Measurements from ENCODE around the gene GSG1.

DNA sequence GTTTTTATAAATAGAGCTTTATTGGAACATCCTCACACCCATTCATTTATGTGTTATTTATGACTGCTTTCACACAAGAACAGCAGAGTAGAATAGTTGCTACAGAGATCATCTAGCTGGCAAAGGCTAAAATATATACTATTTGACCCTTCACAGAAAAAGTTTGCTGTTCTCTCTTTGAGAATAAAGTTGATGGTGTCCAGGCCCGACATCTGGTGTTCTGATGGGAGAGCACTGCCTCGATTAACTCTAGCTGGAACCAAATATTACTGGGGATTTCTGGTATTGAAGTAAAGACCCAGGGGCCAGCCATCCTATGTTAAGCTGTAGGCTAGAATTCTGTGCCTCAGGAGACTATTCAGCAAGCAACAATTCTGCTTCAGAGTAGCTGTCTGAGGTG is 37.5 kb downstream of the GSG1 start:
- TF ChIP-seq, protein P1, sequence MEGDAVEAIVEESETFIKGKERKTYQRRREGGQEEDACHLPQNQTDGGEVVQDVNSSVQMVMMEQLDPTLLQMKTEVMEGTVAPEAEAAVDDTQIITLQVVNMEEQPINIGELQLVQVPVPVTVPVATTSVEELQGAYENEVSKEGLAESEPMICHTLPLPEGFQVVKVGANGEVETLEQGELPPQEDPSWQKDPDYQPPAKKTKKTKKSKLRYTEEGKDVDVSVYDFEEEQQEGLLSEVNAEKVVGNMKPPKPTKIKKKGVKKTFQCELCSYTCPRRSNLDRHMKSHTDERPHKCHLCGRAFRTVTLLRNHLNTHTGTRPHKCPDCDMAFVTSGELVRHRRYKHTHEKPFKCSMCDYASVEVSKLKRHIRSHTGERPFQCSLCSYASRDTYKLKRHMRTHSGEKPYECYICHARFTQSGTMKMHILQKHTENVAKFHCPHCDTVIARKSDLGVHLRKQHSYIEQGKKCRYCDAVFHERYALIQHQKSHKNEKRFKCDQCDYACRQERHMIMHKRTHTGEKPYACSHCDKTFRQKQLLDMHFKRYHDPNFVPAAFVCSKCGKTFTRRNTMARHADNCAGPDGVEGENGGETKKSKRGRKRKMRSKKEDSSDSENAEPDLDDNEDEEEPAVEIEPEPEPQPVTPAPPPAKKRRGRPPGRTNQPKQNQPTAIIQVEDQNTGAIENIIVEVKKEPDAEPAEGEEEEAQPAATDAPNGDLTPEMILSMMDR (IDR thresholded peaks at IDR 0.05; ENCODE audit: control extremely low read depth in 1 of 3, insufficient read depth in 1 of 3, low read depth in 1 of 3, low read length in 3 of 3), result no peak
- TF ChIP-seq HDAC2 (IDR thresholded peaks at IDR 0.05; ENCODE audit: borderline replicate concordance in 1 of 2, low read depth in 2 of 2, low read length in 2 of 2) (no peak), NANOG (IDR thresholded peaks at IDR 0.05; ENCODE audit: insufficient read depth, low read depth, low read length, poor library complexity, severe bottlenecking) (no peak), RXRA (IDR thresholded peaks at IDR 0.05; ENCODE audit: insufficient read depth, low read depth, low read length) (no peak)

All from H1 (cell line).